K562 (cell line): Measurements from ENCODE around the gene UVRAG.

Experiments
- FOXJ3 ChIP-seq: sonication (generic); formaldehyde crosslinking; IDR thresholded peaks from 2 replicates; pipeline ENCODE4 v1.4.0; 2020; ENCODE audit warnings: mild to moderate bottlenecking, missing genetic modification reagents
- ZC3H11A ChIP-seq: IDR thresholded peaks from 2 replicates; pipeline ENCODE4 v1.6.1; 2012; ENCODE audit warnings: low read depth, low read length, improper control_type of control experiment
- TF ChIP-seq, protein P1 (sequence below), 3 experiments: IDR thresholded peaks in 2 of 3; conservative IDR thresholded peaks in 1 of 3; 2 replicates each; pipeline ENCODE4 v1.5.1; 2011 to 2012; ENCODE audit warnings: low read length in 3 of 3, mild to moderate bottlenecking in 3 of 3, control low read depth in 2 of 3, improper control_type of control experiment in 1 of 3, inconsistent platforms in 1 of 3, low read depth in 1 of 3, mixed read lengths in 1 of 3, moderate library complexity in 1 of 3; ENCODE audit not compliant: insufficient read depth in 2 of 3

GRCh38 chr11:76054330-76054729 lies 239.3 kb downstream of the UVRAG start:
- TF ChIP-seq, protein P1, sequence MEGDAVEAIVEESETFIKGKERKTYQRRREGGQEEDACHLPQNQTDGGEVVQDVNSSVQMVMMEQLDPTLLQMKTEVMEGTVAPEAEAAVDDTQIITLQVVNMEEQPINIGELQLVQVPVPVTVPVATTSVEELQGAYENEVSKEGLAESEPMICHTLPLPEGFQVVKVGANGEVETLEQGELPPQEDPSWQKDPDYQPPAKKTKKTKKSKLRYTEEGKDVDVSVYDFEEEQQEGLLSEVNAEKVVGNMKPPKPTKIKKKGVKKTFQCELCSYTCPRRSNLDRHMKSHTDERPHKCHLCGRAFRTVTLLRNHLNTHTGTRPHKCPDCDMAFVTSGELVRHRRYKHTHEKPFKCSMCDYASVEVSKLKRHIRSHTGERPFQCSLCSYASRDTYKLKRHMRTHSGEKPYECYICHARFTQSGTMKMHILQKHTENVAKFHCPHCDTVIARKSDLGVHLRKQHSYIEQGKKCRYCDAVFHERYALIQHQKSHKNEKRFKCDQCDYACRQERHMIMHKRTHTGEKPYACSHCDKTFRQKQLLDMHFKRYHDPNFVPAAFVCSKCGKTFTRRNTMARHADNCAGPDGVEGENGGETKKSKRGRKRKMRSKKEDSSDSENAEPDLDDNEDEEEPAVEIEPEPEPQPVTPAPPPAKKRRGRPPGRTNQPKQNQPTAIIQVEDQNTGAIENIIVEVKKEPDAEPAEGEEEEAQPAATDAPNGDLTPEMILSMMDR (IDR thresholded peaks at IDR 0.05 in 2 of 3, conservative IDR thresholded peaks at IDR 0.05 in 1 of 3; ENCODE audit: insufficient read depth in 2 of 3, low read depth in 1 of 3, low read length in 3 of 3) = no peak
- TF ChIP-seq FOXJ3 (CRISPR knock-in tag) (no peak), ZC3H11A (no peak)
